Fibroblast of peridontal ligament (primary cell): Measurements from ENCODE around the gene BBS4.
"Not testable (repeated sequence)": the region's sequence is repeated elsewhere in the genome, so short reads cannot be mapped to it uniquely, and the experiment has no call there.

Experiments
- DNase-seq: peaks from one replicate; pipeline ENCODE4 v3.0.0-alpha.2; 2010; ENCODE audit errors: extremely low read depth

Gene BBS4

GRCh38 chr15:72698938-72699337 lies 12.9 kb downstream of the BBS4 start:
- no peak for DNase-seq

- no peak for DNase-seq
Measured at GRCh38 chr15:72700076-72700475, 14.1 kb downstream of the BBS4 start.

- peak; percentile 31 for DNase-seq
Measured at GRCh38 chr15:72706266-72706665, 20.3 kb downstream of the BBS4 start.

GRCh38 chr15:72708551-72709303 lies 22.7 kb downstream of the BBS4 start:
- not testable (repeated sequence) for DNase-seq

- peak; percentile 92 for DNase-seq
Measured at GRCh38 chr15:72722071-72722696, 36.2 kb downstream of the BBS4 start.

GRCh38 chr15:72724028-72724427 lies 38.0 kb downstream of the BBS4 start:
- DNase-seq = no peak

- no peak for DNase-seq
Measured at GRCh38 chr15:72725446-72725845, 39.4 kb downstream of the BBS4 start.

- DNase-seq = not testable (repeated sequence)
Measured at GRCh38 chr15:72725851-72726250, 39.8 kb downstream of the BBS4 start.

- no peak for DNase-seq
Measured at GRCh38 chr15:72727154-72727553, 41.1 kb downstream of the BBS4 start.

GRCh38 chr15:72728249-72728648 lies 42.2 kb downstream of the BBS4 start:
- DNase-seq = not testable (repeated sequence)

- DNase-seq = no peak
Measured at GRCh38 chr15:72728821-72729220, 42.8 kb downstream of the BBS4 start.

- DNase-seq = no peak
Measured at GRCh38 chr15:72732086-72732485, 46.1 kb downstream of the BBS4 start.

- DNase-seq = no peak
Measured at GRCh38 chr15:72732516-72732915, 46.5 kb downstream of the BBS4 start.

- DNase-seq = no peak
Measured at GRCh38 chr15:72733941-72734738, 48.1 kb downstream of the BBS4 start.

GRCh38 chr15:72735111-72735510 lies 49.1 kb downstream of the BBS4 start:
- DNase-seq = no peak

GRCh38 chr15:72737061-72737460 lies 51.1 kb downstream of the BBS4 start:
- no peak for DNase-seq

- no peak for DNase-seq
Measured at GRCh38 chr15:72737723-72738122, 51.7 kb downstream of the BBS4 start.

GRCh38 chr15:72740219-72740618 lies 54.2 kb downstream of the BBS4 start:
- DNase-seq = peak; percentile 69

- DNase-seq = no peak
Measured at GRCh38 chr15:72749700-72750099, 63.7 kb downstream of the BBS4 start.

GRCh38 chr15:72751751-72752455 lies 65.9 kb downstream of the BBS4 start:
- DNase-seq = no peak

- DNase-seq = no peak
Measured at GRCh38 chr15:72754096-72754495, 68.1 kb downstream of the BBS4 start.

GRCh38 chr15:72758182-72758581 lies 72.2 kb downstream of the BBS4 start:
- peak; percentile 99 for DNase-seq
